Measurements from ENCODE around the gene ITGAD. TPM values are rescaled to one million over a fixed set of nuclear protein-coding genes. Genes with fewer than 3 reads are reported as not detected.

ITGAD gene
- polyA plus RNA-seq, 1 of the 3 experiments (the other 2 are of a cell fraction), result not detected

DNA sequence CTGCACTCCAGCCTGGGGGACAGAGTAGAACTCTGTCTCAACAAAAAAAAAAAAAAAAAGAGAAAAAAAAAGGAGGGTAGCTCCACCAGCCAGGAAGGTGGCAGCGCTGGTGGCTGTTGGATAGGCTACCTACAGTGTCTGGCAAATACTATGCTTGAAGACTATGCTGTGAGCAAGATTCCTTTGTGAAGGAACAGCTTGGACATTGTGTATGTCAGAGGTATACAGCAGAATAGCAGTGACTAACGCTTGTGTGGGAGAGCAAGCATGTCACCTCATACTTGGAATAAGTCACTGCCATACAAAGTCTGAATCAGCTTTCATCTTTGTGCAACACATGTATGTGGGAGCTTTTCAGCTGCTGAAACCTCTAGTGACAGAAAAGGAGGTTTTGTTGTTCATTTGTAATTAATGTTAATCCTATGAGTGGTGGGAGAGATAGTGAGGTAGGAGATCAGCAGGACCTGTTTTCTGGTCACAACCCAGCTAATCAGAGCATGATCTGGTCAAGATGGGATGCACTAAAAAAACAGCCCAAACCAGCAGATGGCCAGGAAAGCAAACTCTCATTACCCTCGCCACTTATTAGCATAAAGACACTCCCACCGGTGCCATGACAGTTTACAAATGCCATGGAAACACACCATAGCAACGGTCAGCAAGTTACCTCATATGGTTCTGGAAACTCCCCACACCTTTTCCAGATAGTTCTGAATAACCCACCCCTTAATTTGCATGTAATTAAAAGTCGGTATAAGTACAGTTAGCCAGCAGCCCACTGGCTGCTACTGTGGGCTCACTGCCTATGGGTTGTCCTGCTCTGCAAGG, 6.8 kb upstream of the ITGAD start (continued):
- TF ChIP-seq, protein P1, sequence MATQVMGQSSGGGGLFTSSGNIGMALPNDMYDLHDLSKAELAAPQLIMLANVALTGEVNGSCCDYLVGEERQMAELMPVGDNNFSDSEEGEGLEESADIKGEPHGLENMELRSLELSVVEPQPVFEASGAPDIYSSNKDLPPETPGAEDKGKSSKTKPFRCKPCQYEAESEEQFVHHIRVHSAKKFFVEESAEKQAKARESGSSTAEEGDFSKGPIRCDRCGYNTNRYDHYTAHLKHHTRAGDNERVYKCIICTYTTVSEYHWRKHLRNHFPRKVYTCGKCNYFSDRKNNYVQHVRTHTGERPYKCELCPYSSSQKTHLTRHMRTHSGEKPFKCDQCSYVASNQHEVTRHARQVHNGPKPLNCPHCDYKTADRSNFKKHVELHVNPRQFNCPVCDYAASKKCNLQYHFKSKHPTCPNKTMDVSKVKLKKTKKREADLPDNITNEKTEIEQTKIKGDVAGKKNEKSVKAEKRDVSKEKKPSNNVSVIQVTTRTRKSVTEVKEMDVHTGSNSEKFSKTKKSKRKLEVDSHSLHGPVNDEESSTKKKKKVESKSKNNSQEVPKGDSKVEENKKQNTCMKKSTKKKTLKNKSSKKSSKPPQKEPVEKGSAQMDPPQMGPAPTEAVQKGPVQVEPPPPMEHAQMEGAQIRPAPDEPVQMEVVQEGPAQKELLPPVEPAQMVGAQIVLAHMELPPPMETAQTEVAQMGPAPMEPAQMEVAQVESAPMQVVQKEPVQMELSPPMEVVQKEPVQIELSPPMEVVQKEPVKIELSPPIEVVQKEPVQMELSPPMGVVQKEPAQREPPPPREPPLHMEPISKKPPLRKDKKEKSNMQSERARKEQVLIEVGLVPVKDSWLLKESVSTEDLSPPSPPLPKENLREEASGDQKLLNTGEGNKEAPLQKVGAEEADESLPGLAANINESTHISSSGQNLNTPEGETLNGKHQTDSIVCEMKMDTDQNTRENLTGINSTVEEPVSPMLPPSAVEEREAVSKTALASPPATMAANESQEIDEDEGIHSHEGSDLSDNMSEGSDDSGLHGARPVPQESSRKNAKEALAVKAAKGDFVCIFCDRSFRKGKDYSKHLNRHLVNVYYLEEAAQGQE (IDR thresholded peaks at IDR 0.05; ENCODE audit: low read depth, low read length), result no peak
- no peak for TF ChIP-seq JUND (IDR thresholded peaks at IDR 0.05)
- TF ChIP-seq, protein P2, sequence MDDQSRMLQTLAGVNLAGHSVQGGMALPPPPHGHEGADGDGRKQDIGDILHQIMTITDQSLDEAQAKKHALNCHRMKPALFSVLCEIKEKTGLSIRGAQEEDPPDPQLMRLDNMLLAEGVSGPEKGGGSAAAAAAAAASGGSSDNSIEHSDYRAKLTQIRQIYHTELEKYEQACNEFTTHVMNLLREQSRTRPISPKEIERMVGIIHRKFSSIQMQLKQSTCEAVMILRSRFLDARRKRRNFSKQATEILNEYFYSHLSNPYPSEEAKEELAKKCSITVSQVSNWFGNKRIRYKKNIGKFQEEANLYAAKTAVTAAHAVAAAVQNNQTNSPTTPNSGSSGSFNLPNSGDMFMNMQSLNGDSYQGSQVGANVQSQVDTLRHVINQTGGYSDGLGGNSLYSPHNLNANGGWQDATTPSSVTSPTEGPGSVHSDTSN (IDR thresholded peaks at IDR 0.05), result no peak
- TF ChIP-seq, protein P3, sequence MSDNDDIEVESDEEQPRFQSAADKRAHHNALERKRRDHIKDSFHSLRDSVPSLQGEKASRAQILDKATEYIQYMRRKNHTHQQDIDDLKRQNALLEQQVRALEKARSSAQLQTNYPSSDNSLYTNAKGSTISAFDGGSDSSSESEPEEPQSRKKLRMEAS (IDR thresholded peaks at IDR 0.05; ENCODE audit: low read depth), result no peak
- TF ChIP-seq RCOR1 (IDR thresholded peaks at IDR 0.05; ENCODE audit: low read length), result no peak
- TF ChIP-seq, protein P4, sequence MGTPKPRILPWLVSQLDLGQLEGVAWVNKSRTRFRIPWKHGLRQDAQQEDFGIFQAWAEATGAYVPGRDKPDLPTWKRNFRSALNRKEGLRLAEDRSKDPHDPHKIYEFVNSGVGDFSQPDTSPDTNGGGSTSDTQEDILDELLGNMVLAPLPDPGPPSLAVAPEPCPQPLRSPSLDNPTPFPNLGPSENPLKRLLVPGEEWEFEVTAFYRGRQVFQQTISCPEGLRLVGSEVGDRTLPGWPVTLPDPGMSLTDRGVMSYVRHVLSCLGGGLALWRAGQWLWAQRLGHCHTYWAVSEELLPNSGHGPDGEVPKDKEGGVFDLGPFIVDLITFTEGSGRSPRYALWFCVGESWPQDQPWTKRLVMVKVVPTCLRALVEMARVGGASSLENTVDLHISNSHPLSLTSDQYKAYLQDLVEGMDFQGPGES (IDR thresholded peaks at IDR 0.05; ENCODE audit: low read depth, low read length), result no peak

DNA sequence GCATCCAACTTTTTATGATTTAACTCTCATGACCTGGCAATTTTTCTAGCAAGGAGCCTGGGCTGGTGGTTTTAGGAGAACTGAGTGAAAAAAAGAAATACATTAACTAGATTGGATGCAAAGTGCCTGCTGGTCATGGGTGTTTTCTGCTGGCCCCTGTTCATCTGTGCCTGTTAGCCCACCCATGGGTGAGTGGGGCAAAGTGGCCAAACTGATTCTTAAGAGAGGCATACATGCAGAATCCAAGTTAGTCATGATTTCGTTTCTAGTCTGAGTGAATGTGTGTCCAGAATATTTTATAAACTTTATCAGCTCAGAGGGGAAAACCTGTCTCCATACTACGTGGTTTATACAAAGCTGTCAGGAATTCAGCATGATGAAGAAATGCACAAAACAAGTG, 4.6 kb upstream of the ITGAD start:
- CTCF ChIA-PET, result no interaction called here
- Histone ChIP-seq H3K4me2 (no peak overlapping the region), H3K36me3 (replicated peaks in 1 of 2; ENCODE audit: control insufficient read depth in 1 of 2, insufficient read depth in 2 of 2, low read length in 1 of 2) (no peaks in the 10 kb centered on the region), H2AFZ (ENCODE audit: low read depth) (no peak overlapping the region), H3K27ac (ENCODE audit: low read depth in 2 of 2, low read length in 1 of 2) (no peak overlapping the region), H4K20me1 (ENCODE audit: insufficient read depth) (no peaks in the 10 kb centered on the region), H3K9me3 (no peaks in the 10 kb centered on the region), H3K4me1 (ENCODE audit: control insufficient read depth in 1 of 2, insufficient read depth in 2 of 2, low read depth in 1 of 2, low read length in 1 of 2) (no peaks in the 10 kb centered on the region), H3K9ac (no peak overlapping the region), H3F3A (replicated peaks; ENCODE audit: insufficient read depth) (peaks cover 7% of the 10 kb centered on the region), H3K79me2 (ENCODE audit: insufficient read depth) (no peaks in the 10 kb centered on the region), H3K9me2 (no peaks in the 10 kb centered on the region), H3K27me3 (ENCODE audit: insufficient read depth) (peaks cover 75% of the 10 kb centered on the region), H3K4me3 (ENCODE audit: low read depth in 2 of 2, low read length in 1 of 2) (no peak overlapping the region)
- 0% methylated on average over 2 of the region's 2 CpGs for WGBS (ENCODE audit: low lambda C conversion rate)
- POLR2A ChIA-PET, result no interaction called here
- no peak for DNase-seq
- no peak for TF ChIP-seq RCOR1 (IDR thresholded peaks at IDR 0.05; ENCODE audit: low read length)
- no peak for TF ChIP-seq NFIC (IDR thresholded peaks at IDR 0.05; ENCODE audit: borderline replicate concordance)
- no peak for TF ChIP-seq TCF12 (IDR thresholded peaks at IDR 0.05)
- TF ChIP-seq, protein P5, sequence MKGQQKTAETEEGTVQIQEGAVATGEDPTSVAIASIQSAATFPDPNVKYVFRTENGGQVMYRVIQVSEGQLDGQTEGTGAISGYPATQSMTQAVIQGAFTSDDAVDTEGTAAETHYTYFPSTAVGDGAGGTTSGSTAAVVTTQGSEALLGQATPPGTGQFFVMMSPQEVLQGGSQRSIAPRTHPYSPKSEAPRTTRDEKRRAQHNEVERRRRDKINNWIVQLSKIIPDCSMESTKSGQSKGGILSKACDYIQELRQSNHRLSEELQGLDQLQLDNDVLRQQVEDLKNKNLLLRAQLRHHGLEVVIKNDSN (IDR thresholded peaks at IDR 0.05; ENCODE audit: borderline replicate concordance, low read depth), result no peak
- no peak for TF ChIP-seq EP300 (IDR thresholded peaks at IDR 0.05; ENCODE audit: borderline replicate concordance in 1 of 2, low read depth in 1 of 2, low read length in 1 of 2)
- no peak for TF ChIP-seq TEAD4 (IDR thresholded peaks at IDR 0.05; ENCODE audit: borderline replicate concordance, insufficient read depth)
- TF ChIP-seq EZH2phosphoT487 (IDR thresholded peaks at IDR 0.05; ENCODE audit: borderline replicate concordance, low read depth), result no peak
- no peak for TF ChIP-seq POLR2AphosphoS5 (IDR thresholded peaks at IDR 0.05; ENCODE audit: low read depth, low read length)
- no peak for TF ChIP-seq FOSL2 (IDR thresholded peaks at IDR 0.05; ENCODE audit: borderline replicate concordance, low read depth)
- no peak for TF ChIP-seq TAF1 (IDR thresholded peaks at IDR 0.05; ENCODE audit: borderline replicate concordance, low read depth, low read length)
- TF ChIP-seq NRF1 (IDR thresholded peaks at IDR 0.05; ENCODE audit: low read depth, low read length), result no peak
- TF ChIP-seq FOXM1 (IDR thresholded peaks at IDR 0.05; ENCODE audit: low read depth), result no peak
- TF ChIP-seq, protein P6, sequence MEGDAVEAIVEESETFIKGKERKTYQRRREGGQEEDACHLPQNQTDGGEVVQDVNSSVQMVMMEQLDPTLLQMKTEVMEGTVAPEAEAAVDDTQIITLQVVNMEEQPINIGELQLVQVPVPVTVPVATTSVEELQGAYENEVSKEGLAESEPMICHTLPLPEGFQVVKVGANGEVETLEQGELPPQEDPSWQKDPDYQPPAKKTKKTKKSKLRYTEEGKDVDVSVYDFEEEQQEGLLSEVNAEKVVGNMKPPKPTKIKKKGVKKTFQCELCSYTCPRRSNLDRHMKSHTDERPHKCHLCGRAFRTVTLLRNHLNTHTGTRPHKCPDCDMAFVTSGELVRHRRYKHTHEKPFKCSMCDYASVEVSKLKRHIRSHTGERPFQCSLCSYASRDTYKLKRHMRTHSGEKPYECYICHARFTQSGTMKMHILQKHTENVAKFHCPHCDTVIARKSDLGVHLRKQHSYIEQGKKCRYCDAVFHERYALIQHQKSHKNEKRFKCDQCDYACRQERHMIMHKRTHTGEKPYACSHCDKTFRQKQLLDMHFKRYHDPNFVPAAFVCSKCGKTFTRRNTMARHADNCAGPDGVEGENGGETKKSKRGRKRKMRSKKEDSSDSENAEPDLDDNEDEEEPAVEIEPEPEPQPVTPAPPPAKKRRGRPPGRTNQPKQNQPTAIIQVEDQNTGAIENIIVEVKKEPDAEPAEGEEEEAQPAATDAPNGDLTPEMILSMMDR (IDR thresholded peaks at IDR 0.05), result no peak
- TF ChIP-seq, protein P3 (IDR thresholded peaks at IDR 0.05; ENCODE audit: low read depth), result no peak
- TF ChIP-seq, protein P7, sequence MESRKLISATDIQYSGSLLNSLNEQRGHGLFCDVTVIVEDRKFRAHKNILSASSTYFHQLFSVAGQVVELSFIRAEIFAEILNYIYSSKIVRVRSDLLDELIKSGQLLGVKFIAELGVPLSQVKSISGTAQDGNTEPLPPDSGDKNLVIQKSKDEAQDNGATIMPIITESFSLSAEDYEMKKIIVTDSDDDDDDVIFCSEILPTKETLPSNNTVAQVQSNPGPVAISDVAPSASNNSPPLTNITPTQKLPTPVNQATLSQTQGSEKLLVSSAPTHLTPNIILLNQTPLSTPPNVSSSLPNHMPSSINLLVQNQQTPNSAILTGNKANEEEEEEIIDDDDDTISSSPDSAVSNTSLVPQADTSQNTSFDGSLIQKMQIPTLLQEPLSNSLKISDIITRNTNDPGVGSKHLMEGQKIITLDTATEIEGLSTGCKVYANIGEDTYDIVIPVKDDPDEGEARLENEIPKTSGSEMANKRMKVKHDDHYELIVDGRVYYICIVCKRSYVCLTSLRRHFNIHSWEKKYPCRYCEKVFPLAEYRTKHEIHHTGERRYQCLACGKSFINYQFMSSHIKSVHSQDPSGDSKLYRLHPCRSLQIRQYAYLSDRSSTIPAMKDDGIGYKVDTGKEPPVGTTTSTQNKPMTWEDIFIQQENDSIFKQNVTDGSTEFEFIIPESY (IDR thresholded peaks at IDR 0.05; ENCODE audit: borderline replicate concordance, low read depth), result no peak

Data from SK-N-SH (cell line).